Tibial artery (tissue), 4 donors: ENCODE results near the gene TNC.

Source experiments
- DNase-seq, 2 donors: peaks; one replicate each; pipeline ENCODE4 v3.0.0-alpha.2; 2019
- H3K27ac ChIP-seq, 2 donors: fragments of 200-600 bp; sonication (generic) in 1 of 2; 1 replicate in 1 of 2; 2 replicates in 1 of 2; pipeline ENCODE4 v1.5.1; 2018 to 2019; ENCODE audit warnings: mild to moderate bottlenecking in 1 of 2
- H3K27me3 ChIP-seq, 2 donors: fragments of 200-600 bp; sonication (generic) in 1 of 2; one replicate each; pipeline versions ENCODE4 v1.5.1 to v1.6.0; 2016 to 2019
- H3K36me3 ChIP-seq, 3 donors: fragments of 200-600 bp; sonication (generic) in 2 of 3; one replicate each; pipeline ENCODE4 v1.5.1; 2016 to 2019; ENCODE audit warnings: mild to moderate bottlenecking in 2 of 3
- H3K4me1 ChIP-seq, 4 donors: fragments of 200-600 bp; sonication (generic) in 2 of 4; 1 replicate in 3 of 4; 2 replicates in 1 of 4; pipeline ENCODE4 v1.5.1; 2016 to 2019
- H3K4me3 ChIP-seq, 2 donors: fragments of 200-600 bp; sonication (generic) in 1 of 2; 1 replicate in 1 of 2; 2 replicates in 1 of 2; pipeline ENCODE4 v1.5.1; 2018 to 2019; ENCODE audit warnings: mild to moderate bottlenecking in 2 of 2
- H3K9me3 ChIP-seq, 3 donors: fragments of 200-600 bp; sonication (generic) in 1 of 3; one replicate each; pipeline ENCODE4 v1.5.1; 2016 to 2019
- CTCF ChIP-seq, 2 experiments: fragments of 200-600 bp in 1 of 2; fragments of 450-650 bp in 1 of 2; IDR thresholded peaks; one replicate each; pipeline ENCODE4 v1.5.1; 2017 to 2019; ENCODE audit warnings: antibody characterized with exemption in 2 of 2, mild to moderate bottlenecking in 1 of 2, moderate library complexity in 1 of 2
- intact Hi-C: fragments of 100-400 bp; cut with DNase I; formaldehyde crosslinking; loops from one replicate; pipeline ENCODE4 v1.15.0; 2023; ENCODE audit warnings: low total_unique reads

The TNC gene

DNA sequence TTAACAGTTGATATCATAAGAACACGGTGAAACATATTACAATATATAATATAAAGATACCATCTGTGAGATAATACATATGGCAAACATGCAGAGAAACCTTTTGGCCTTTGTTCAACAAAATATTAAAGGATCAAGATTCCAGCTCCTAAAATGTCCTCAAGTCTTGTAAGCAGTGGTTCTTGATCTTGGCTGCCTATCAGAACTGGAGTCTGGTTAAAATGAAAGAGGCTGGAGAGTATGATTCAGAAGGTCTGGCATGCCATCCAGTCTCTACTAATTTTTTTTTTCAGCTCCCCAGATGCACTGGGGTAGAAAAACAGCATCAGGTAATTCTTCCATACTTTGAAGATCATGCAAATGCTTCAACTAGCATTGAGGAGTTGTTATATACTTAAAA lies 83.2 kb downstream of the TNC start:
- H3K4me1 ChIP-seq: peaks cover 4 to 60% (median 31%) of the 10 kb centered on the region in 4 donors
- no peaks in the 10 kb centered on the region for H3K27me3 ChIP-seq
- intact Hi-C loops: loop anchor here (10.0 kb wide), 1 partner anchor 480 kb away; no protein-coding TSS in a partner anchor
- no peak for TF ChIP-seq CTCF (IDR thresholded peaks at IDR 0.05)
- no peak for DNase-seq
- H3K27ac ChIP-seq: peak overlapping the region; percentile 74 to 80
- H3K36me3 ChIP-seq: peaks cover 14 to 32% (median 30%) of the 10 kb centered on the region in 3 donors
- no peak overlapping the region for H3K4me3 ChIP-seq
- no peaks in the 10 kb centered on the region for H3K9me3 ChIP-seq

GRCh38 chr9:115033800-115034199 lies 84.2 kb downstream of the TNC start:
- H3K9me3 ChIP-seq: no peaks in the 10 kb centered on the region
- H3K27me3 ChIP-seq: no peaks in the 10 kb centered on the region
- no peak overlapping the region for H3K4me3 ChIP-seq
- no peak for DNase-seq
- H3K36me3 ChIP-seq: peaks cover 22 to 42% (median 39%) of the 10 kb centered on the region in 3 donors
- intact Hi-C loops: loop anchor here (10.0 kb wide), 1 partner anchor 481 kb away; no protein-coding TSS in a partner anchor
- no peak for TF ChIP-seq CTCF (IDR thresholded peaks at IDR 0.05)
- H3K4me1 ChIP-seq: peaks cover 4 to 50% (median 30%) of the 10 kb centered on the region in 4 donors
- peak overlapping the region; percentile 9 to 80 for H3K27ac ChIP-seq

DNA sequence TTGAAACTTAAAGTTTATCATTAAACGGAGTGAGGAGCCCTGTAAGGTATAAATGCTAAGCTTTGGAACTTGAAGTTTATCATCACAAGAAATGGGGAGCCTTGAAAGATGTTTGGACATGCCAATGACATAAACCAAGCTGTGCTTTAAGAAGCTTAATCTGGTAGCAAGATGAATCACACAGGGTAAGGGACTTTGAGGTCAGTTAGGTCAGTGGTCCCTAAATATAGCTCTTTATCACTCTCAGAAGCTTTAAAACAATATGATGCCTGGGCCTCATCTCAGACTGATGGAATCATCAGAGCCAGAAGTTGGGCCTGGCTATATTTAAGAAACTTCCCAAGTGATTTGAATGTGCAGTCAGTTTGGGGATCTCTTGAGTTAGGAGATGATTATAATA lies 85.7 kb downstream of the TNC start:
- intact Hi-C loops: loop anchor here (10.0 kb wide), 1 partner anchor 483 kb away; no protein-coding TSS in a partner anchor
- TF ChIP-seq CTCF (IDR thresholded peaks at IDR 0.05): no peak
- peak overlapping the region in 1 of 2 donors; percentile 80 for H3K27ac ChIP-seq
- H3K4me1 ChIP-seq: peaks cover 4 to 35% (median 24%) of the 10 kb centered on the region in 4 donors
- no peaks in the 10 kb centered on the region for H3K9me3 ChIP-seq
- peaks cover 27 to 49% (median 39%) of the 10 kb centered on the region in 3 donors for H3K36me3 ChIP-seq
- H3K4me3 ChIP-seq: no peak overlapping the region
- DNase-seq: no peak
- H3K27me3 ChIP-seq: no peaks in the 10 kb centered on the region

DNA sequence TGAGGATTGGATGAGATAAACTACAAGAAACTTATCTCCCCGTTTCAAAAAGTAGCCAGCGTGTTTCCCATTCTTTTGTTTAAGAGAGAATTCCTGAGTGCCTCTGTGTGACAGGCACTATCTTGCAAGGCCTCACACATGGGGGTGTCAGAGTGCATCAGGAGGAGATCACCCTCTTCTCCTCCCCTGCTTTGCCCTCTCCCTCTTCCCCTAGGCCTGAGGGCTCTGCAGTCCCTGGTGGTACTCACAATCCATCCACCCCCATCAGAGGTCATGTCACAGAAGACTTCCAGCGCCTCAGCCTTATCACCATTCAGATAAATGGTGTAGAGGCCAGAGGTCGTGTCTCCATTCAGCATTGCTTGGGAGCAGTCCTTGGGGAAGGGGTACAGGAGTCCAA lies 88.0 kb downstream of the TNC start:
- peaks cover 0 to 12% (median 3%) of the 10 kb centered on the region in 4 donors for H3K4me1 ChIP-seq
- TF ChIP-seq CTCF (IDR thresholded peaks at IDR 0.05): no peak
- no peak for DNase-seq
- no peaks in the 10 kb centered on the region for H3K27me3 ChIP-seq
- peaks cover 46 to 69% (median 58%) of the 10 kb centered on the region in 3 donors for H3K36me3 ChIP-seq
- H3K27ac ChIP-seq: no peak overlapping the region
- no peak overlapping the region for H3K4me3 ChIP-seq
- intact Hi-C loops: loop anchor here (10.0 kb wide), 1 partner anchor 485 kb away; no protein-coding TSS in a partner anchor
- no peaks in the 10 kb centered on the region for H3K9me3 ChIP-seq

DNA sequence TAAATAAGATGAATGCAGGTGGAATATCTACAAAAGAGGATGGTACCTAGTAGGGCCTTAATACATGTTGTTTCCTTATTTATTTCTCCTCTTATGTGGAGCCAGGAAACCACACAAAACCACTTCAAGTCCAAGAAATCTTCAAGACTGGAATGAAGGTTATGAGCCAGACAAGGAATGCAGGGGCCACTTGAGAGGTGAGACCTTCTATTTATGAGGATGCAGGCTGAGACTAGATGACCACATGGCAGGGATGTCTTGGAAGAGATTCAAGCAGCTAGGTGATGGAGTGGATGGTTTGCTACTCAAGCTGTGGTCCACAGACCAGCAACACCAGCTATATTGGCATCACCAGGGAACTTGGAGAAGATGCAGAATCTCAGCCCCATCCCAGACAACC lies 92.2 kb downstream of the TNC start:
- H3K4me1 ChIP-seq: no peaks in the 10 kb centered on the region
- TF ChIP-seq CTCF (IDR thresholded peaks at IDR 0.05): no peak
- peaks cover 77 to 85% (median 79%) of the 10 kb centered on the region in 3 donors for H3K36me3 ChIP-seq
- H3K9me3 ChIP-seq: no peaks in the 10 kb centered on the region
- no peaks in the 10 kb centered on the region for H3K27me3 ChIP-seq
- no peak overlapping the region for H3K27ac ChIP-seq
- no peak for DNase-seq
- H3K4me3 ChIP-seq: no peak overlapping the region
- intact Hi-C loops: no loop called here
